Measurements from ENCODE around the gene PAX7. TPM values are rescaled to one million over a fixed set of nuclear protein-coding genes. Genes with fewer than 3 reads are reported as not detected.

The PAX7 gene
- total RNA-seq, 1 experiment from 2014 or later = 0.15 TPM

DNA sequence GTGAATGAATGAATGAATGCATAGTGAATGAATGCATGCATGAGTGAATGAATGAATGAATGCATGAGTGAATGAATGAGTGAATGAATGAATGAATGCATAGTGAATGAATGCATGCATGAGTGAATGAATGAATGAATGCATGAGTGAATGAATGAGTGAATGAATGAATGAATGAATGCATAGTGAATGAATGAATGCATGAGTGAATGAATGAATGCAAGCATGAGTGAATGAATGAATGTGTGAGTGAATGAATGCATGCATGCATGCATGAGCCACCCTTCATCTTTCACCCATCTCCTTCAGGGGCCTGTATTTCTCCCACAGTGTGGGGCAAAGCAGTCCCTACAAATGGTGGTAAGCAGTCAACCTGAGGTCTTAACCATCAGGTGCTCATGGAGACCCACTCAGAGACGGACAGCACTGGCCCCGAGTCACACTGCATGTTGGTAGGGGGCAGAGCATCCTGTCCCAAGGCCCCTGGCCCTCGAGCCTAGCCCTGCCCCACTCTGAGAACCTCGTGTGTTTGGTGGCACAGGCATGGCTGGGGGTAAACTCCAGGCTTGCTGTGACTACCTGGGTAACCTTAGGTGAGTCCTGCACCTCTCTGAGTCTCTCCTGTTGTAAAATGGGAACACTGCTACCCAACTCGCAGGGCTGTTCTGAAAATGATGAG is 28.0 kb upstream of the PAX7 start:
- TF ChIP-seq, protein P1, sequence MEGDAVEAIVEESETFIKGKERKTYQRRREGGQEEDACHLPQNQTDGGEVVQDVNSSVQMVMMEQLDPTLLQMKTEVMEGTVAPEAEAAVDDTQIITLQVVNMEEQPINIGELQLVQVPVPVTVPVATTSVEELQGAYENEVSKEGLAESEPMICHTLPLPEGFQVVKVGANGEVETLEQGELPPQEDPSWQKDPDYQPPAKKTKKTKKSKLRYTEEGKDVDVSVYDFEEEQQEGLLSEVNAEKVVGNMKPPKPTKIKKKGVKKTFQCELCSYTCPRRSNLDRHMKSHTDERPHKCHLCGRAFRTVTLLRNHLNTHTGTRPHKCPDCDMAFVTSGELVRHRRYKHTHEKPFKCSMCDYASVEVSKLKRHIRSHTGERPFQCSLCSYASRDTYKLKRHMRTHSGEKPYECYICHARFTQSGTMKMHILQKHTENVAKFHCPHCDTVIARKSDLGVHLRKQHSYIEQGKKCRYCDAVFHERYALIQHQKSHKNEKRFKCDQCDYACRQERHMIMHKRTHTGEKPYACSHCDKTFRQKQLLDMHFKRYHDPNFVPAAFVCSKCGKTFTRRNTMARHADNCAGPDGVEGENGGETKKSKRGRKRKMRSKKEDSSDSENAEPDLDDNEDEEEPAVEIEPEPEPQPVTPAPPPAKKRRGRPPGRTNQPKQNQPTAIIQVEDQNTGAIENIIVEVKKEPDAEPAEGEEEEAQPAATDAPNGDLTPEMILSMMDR (conservative IDR thresholded peaks at IDR 0.05) = no peak
- Histone ChIP-seq H3K4me2 (ENCODE audit: insufficient read depth, insufficient read length, low read length) (no peak overlapping the region), H2BK5ac (ENCODE audit: insufficient read length, low read length) (no peak overlapping the region), H3K9ac (ENCODE audit: extremely low read depth, insufficient read length, low read length) (no peak overlapping the region), H3T11ph (ENCODE audit: low read length) (no peak overlapping the region), H2BK15ac (ENCODE audit: low read depth, low read length) (no peak overlapping the region), H3K4ac (ENCODE audit: low read depth, low read length) (no peak overlapping the region), H4K8ac (replicated peaks; ENCODE audit: insufficient read length, low read depth, low read length) (no peak overlapping the region), H2AFZ (ENCODE audit: low read length) (no peak overlapping the region), H3K23ac (ENCODE audit: insufficient read length, low read depth, low read length) (no peak overlapping the region), H3K27ac (ENCODE audit: insufficient read length, low read depth, low read length) (no peak overlapping the region), H3K79me2 (ENCODE audit: insufficient read depth, low read length) (no peaks in the 10 kb centered on the region), H4K91ac (ENCODE audit: insufficient read length, low read depth, low read length) (no peak overlapping the region), H4K20me1 (ENCODE audit: control insufficient read depth, insufficient read depth, insufficient read length) (no peaks in the 10 kb centered on the region), H3K79me1 (ENCODE audit: insufficient read depth, low read depth, low read length, poor library complexity, severe bottlenecking) (no peaks in the 10 kb centered on the region), H3K27me3 (ENCODE audit: insufficient read depth, low read length) (no peaks in the 10 kb centered on the region), H3K4me1 (ENCODE audit: insufficient read depth, low read length) (no peaks in the 10 kb centered on the region), H3K9me3 (ENCODE audit: control insufficient read depth, low read depth, low read length) (no peaks in the 10 kb centered on the region), H2BK120ac (ENCODE audit: low read depth, low read length, poor library complexity, severe bottlenecking) (no peak overlapping the region), H2BK20ac (ENCODE audit: low read depth, low read length, poor library complexity, severe bottlenecking) (no peak overlapping the region), H3K23me2 (ENCODE audit: insufficient read length, low read depth, low read length, poor library complexity, severe bottlenecking) (no peaks in the 10 kb centered on the region), H3K18ac (ENCODE audit: insufficient read length, low read depth, low read length) (no peak overlapping the region), H3K14ac (ENCODE audit: insufficient read depth, low read length) (no peak overlapping the region), H2AK5ac (ENCODE audit: insufficient read length, low read length) (no peak overlapping the region), H3K56ac (ENCODE audit: insufficient read length, low read depth, low read length) (no peak overlapping the region), H2BK12ac (ENCODE audit: insufficient read length, low read depth, low read length) (no peak overlapping the region), H4K5ac (ENCODE audit: insufficient read length, low read depth, low read length) (no peak overlapping the region)
- Mint-ChIP-seq H3K4me1 (peaks cover 13 to 44% of the 10 kb centered on the region in 2 experiments), H3K9me3 (peaks cover 0 to 4% of the 10 kb centered on the region in 2 experiments; a peak in 1 of 5 replicates), H3K36me3 (ENCODE audit: insufficient read depth in 1 of 3, low read depth in 3 of 3) (no peaks in the 10 kb centered on the region; a peak in 1 of 7 replicates), H3K27me3 (ENCODE audit: low read depth) (peaks cover 82% of the 10 kb centered on the region), H3K4me3 (no peak overlapping the region), H3K27ac (no peak overlapping the region)
- no peak for DNase-seq
- WGBS (ENCODE audit: extremely low coverage, insufficient read length, low lambda C conversion rate) = no CpG with 5 or more reads among the region's 5 CpGs

All from H9 (cell line).